ENCODE data around the gene MRPL23. TPM values are rescaled to one million over a fixed set of nuclear protein-coding genes. Genes with fewer than 3 reads are reported as not detected.

Gene MRPL23
- total RNA-seq, 2 experiments from 2014 or later, result 31.1 to 38.3 TPM

DNA sequence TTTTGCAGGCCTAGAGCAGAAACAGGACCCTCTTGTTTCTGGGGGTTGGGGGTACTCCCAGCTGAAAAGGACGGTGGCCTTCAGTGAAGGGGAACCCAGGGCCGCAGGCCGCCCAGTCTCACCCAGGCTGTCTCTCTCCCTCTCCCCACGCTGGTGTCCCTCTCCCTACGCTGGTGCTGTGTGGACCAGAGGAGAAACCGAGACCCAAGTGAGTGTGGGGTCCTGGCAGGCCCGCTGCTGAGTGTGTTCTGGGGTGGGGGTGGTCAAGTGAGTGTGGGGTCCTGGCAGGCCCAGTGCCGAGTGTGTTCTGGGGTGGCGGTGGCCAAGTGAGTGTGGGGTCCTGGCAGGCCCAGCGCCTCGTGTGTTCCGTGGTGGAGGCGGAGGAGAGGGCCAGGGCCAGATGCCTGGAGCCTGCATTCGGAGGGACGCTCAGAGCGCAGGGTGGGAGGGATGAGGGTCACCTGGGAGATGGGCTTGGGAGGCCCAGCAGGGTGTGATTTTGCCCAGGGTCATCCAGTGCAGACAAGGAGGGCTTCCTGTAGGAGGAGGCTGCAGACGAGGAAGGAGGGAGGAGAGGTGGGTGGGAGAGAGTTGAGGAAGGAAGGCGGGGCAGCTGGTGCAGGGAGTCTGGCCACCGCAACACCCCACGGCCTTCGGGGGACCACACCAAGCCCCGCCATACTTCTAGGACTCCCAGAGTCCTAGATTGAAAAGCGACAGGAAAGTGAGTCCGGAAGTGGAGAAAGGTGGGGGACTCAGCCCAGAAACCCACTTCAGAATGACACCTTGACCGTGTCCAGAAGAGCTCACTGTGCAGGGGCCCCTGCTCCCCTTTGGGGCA lies 17.3 kb upstream of the MRPL23 start:
- H3K4me3 ChIP-seq (ENCODE audit: low read length), result no peak overlapping the region
- Mint-ChIP-seq H3K27me3 (no peaks in the 10 kb centered on the region), H3K4me3 (no peak overlapping the region), H3K36me3 (ENCODE audit: low read depth) (no peaks in the 10 kb centered on the region), H3K27ac (no peak overlapping the region), H3K4me1 (ENCODE audit: low read depth) (no peaks in the 10 kb centered on the region), H3K9me3 (no peaks in the 10 kb centered on the region)
- DNase-seq (peak in 1 of 14 experiments; percentile 16), ATAC-seq (ENCODE audit: poor library complexity) (no peak)
- POLR2A ChIA-PET, result interaction anchor here (0.7 kb wide), 1 partner anchor 75 kb away, joined by 3 read pairs; no protein-coding TSS in a partner anchor
- no peaks in the 10 kb centered on the region for H3K36me3 ChIP-seq (ENCODE audit: insufficient read depth, low read length)
- peaks cover 6% of the 10 kb centered on the region for H3K4me1 ChIP-seq (ENCODE audit: insufficient read depth, low read length)
- intact Hi-C loops (cut with DNase I, micrococcal nuclease), result no loop called here
- TF ChIP-seq, protein P1, sequence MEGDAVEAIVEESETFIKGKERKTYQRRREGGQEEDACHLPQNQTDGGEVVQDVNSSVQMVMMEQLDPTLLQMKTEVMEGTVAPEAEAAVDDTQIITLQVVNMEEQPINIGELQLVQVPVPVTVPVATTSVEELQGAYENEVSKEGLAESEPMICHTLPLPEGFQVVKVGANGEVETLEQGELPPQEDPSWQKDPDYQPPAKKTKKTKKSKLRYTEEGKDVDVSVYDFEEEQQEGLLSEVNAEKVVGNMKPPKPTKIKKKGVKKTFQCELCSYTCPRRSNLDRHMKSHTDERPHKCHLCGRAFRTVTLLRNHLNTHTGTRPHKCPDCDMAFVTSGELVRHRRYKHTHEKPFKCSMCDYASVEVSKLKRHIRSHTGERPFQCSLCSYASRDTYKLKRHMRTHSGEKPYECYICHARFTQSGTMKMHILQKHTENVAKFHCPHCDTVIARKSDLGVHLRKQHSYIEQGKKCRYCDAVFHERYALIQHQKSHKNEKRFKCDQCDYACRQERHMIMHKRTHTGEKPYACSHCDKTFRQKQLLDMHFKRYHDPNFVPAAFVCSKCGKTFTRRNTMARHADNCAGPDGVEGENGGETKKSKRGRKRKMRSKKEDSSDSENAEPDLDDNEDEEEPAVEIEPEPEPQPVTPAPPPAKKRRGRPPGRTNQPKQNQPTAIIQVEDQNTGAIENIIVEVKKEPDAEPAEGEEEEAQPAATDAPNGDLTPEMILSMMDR (IDR thresholded peaks at IDR 0.05), result no peak
- H3K27me3 ChIP-seq (ENCODE audit: control insufficient read depth in 1 of 2, insufficient read depth in 2 of 2, low read length in 2 of 2), result no peaks in the 10 kb centered on the region
- CTCF ChIA-PET, result no interaction called here
- H3K9me3 ChIP-seq (ENCODE audit: control insufficient read depth in 1 of 2, insufficient read depth in 1 of 2, low read length in 2 of 2), result no peaks in the 10 kb centered on the region
- no peak overlapping the region for H3K27ac ChIP-seq (ENCODE audit: low read depth in 1 of 2, low read length in 2 of 2)

DNA sequence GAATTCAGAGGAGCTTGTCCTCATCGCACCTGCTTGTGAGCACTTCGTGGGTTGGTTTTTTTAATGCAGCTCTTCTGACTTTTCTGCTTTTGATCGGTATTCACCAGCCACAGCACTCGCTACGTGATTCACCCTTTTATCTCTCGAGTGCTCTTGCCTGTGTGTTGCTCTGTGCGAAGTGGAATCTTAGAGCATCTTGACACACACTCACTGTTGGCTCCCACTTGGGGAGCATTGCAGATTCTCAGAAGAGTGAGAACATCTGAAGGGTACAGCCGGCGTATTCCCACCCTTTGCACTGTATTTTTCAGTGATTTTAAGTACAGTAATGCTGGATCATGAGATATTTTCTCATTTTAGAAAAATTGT lies 16.7 kb upstream of the MRPL23 start:
- Mint-ChIP-seq H3K4me3 (no peak overlapping the region), H3K4me1 (ENCODE audit: low read depth) (no peaks in the 10 kb centered on the region), H3K36me3 (ENCODE audit: low read depth) (no peaks in the 10 kb centered on the region), H3K27me3 (no peaks in the 10 kb centered on the region), H3K27ac (no peak overlapping the region), H3K9me3 (no peaks in the 10 kb centered on the region)
- peak; percentile 63 for ATAC-seq (ENCODE audit: poor library complexity)
- H3K9me3 ChIP-seq (ENCODE audit: control insufficient read depth in 1 of 2, insufficient read depth in 1 of 2, low read length in 2 of 2), result no peaks in the 10 kb centered on the region
- intact Hi-C loops (cut with DNase I, micrococcal nuclease), result no loop called here
- peak in 1 of 14 experiments; percentile 23 for DNase-seq
- peaks cover 6% of the 10 kb centered on the region for H3K4me1 ChIP-seq (ENCODE audit: insufficient read depth, low read length)
- TF ChIP-seq, protein P1 (IDR thresholded peaks at IDR 0.05), result no peak
- no peak overlapping the region for H3K27ac ChIP-seq (ENCODE audit: low read depth in 1 of 2, low read length in 2 of 2)
- no peak overlapping the region for H3K4me3 ChIP-seq (ENCODE audit: low read length)
- ChIA-PET POLR2A (interaction anchor here (0.7 kb wide), 1 partner anchor 76 kb away, joined by 3 read pairs; no protein-coding TSS in a partner anchor), CTCF (no interaction called here)
- H3K27me3 ChIP-seq (ENCODE audit: control insufficient read depth in 1 of 2, insufficient read depth in 2 of 2, low read length in 2 of 2), result no peaks in the 10 kb centered on the region
- no peaks in the 10 kb centered on the region for H3K36me3 ChIP-seq (ENCODE audit: insufficient read depth, low read length)

DNA sequence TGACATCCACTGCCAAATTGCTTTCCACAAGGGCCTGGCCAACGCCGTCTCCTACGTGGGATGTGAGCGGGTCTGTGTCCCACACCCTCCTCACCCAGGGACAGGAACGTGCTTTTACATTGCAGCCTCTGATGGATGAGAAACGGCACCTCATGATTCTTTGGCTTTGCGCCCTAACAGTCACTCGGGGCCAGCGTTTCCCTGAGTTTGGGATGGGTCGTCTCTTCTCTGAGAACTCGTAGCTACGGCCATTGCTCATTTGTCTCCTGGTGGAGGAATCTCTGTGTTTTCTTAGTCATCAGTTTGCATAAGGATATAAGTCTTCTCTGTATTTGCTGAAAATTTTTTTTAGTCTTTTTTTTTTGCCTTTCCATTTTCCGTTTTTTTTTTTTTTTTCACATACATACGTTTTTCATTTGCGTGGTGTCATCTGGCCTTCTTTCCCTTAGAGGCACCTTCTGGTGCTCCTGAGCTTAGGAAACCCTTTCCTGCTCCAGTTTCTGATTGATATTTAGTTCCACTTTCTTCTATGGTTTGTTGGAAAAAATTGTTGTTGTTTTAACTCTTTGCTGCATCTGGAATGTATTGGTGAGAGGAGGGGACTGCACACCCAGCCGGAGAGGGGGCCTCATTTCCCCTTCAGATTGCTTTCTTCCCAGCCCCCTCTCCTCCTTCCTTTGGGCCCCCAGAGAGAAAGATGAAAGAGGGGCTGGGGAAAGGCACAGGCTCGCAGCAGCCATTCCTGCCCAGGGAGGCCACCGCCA lies 15.6 kb upstream of the MRPL23 start:
- H3K4me1 ChIP-seq (ENCODE audit: insufficient read depth, low read length), result peaks cover 6% of the 10 kb centered on the region
- Mint-ChIP-seq H3K9me3 (no peaks in the 10 kb centered on the region), H3K4me1 (ENCODE audit: low read depth) (no peaks in the 10 kb centered on the region), H3K27me3 (no peaks in the 10 kb centered on the region), H3K27ac (no peak overlapping the region), H3K36me3 (ENCODE audit: low read depth) (no peaks in the 10 kb centered on the region), H3K4me3 (no peak overlapping the region)
- no peaks in the 10 kb centered on the region for H3K9me3 ChIP-seq (ENCODE audit: control insufficient read depth in 1 of 2, insufficient read depth in 1 of 2, low read length in 2 of 2)
- ChIA-PET CTCF (interaction anchor here (1.2 kb wide), 1 partner anchor 80 kb away, joined by 3 read pairs; no protein-coding TSS in a partner anchor), POLR2A (no interaction called here)
- ATAC-seq (ENCODE audit: poor library complexity) (no peak), DNase-seq (no peak)
- H3K27me3 ChIP-seq (ENCODE audit: control insufficient read depth in 1 of 2, insufficient read depth in 2 of 2, low read length in 2 of 2), result no peaks in the 10 kb centered on the region
- TF ChIP-seq, protein P1 (IDR thresholded peaks at IDR 0.05), result no peak
- intact Hi-C loops (cut with DNase I, micrococcal nuclease), result no loop called here
- no peaks in the 10 kb centered on the region for H3K36me3 ChIP-seq (ENCODE audit: insufficient read depth, low read length)
- no peak overlapping the region for H3K27ac ChIP-seq (ENCODE audit: low read depth in 1 of 2, low read length in 2 of 2)
- no peak overlapping the region for H3K4me3 ChIP-seq (ENCODE audit: low read length)
